Mesothelial cell of epicardium (in vitro differentiated cells): Measurements from ENCODE around the gene RYR1. TPM values are rescaled to one million over a fixed set of nuclear protein-coding genes. Genes with fewer than 3 reads are reported as not detected.
"Not testable (repeated sequence)": the region's sequence is repeated elsewhere in the genome, so short reads cannot be mapped to it uniquely, and the experiment has no call there.

Experiments used
- DNase-seq, 2 experiments: peaks; one replicate each; pipeline ENCODE4 v3.0.0; 2021; ENCODE audit warnings: low spot score in 2 of 2; ENCODE audit not compliant: unreplicated experiment in 2 of 2
- H3K27ac Mint-ChIP-seq: 2 replicates; pipeline ENCODE4 v1.8.0; 2021; ENCODE audit warnings: mixed read lengths
- H3K27me3 Mint-ChIP-seq: 2 replicates; pipeline ENCODE4 v1.8.0; 2021; ENCODE audit warnings: low read depth, mixed read lengths
- H3K36me3 Mint-ChIP-seq: 2 replicates; pipeline ENCODE4 v1.8.0; 2021; ENCODE audit warnings: mixed read lengths
- H3K4me1 Mint-ChIP-seq: 2 replicates; pipeline ENCODE4 v1.8.0; 2021; ENCODE audit warnings: mixed read lengths
- H3K4me3 Mint-ChIP-seq: 2 replicates; pipeline ENCODE4 v1.8.0; 2021; ENCODE audit warnings: mild to moderate bottlenecking, moderate library complexity, mixed read lengths
- H3K9me3 Mint-ChIP-seq: 2 replicates; pipeline ENCODE4 v1.8.0; 2021; ENCODE audit warnings: mixed read lengths
- CTCF ChIP-seq: fragments of 200-600 bp; sonication (generic); IDR thresholded peaks from one replicate; pipeline ENCODE4 v1.5.0; 2021; ENCODE audit warnings: antibody characterized with exemption; ENCODE audit not compliant: unreplicated experiment
- total RNA-seq: library from RNA; stranded (reverse); gene quantifications from 3 replicates; pipeline ENCODE4 v1.2.1, GENCODE V29; 2021

Gene RYR1
- total RNA-seq, 1 donor from 2014 or later, result 0.27 TPM

GRCh38 chr19:38411041-38411712, 22.3 kb upstream of the RYR1 start:
- no peaks in the 10 kb centered on the region for H3K9me3 Mint-ChIP-seq
- TF ChIP-seq CTCF, result no peak
- DNase-seq, result no peak
- no peak overlapping the region for H3K4me3 Mint-ChIP-seq
- H3K36me3 Mint-ChIP-seq, result peaks cover 8% of the 10 kb centered on the region
- peaks cover 3% of the 10 kb centered on the region for H3K4me1 Mint-ChIP-seq
- H3K27ac Mint-ChIP-seq, result no peak overlapping the region
- no peaks in the 10 kb centered on the region for H3K27me3 Mint-ChIP-seq

DNA sequence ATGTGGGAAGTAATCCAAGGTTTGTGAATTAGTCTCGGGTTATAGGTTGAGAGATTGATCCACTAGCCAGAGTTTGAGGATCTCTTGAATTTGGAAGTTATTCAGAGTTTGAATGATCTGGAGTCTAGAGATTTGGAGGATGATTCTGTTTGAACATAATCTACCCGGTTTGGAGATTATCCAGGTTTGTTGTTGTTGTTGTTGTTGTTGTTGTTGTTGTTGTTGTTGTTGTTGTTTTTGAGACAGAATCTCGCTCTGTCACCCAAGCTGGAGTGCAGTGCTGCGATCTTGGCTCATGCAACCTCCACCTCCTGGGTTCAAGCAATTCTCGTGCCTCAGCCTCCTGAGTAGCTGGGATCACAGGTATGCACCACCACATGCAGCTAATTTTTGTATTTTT, 21.6 kb upstream of the RYR1 start:
- not testable (repeated sequence) for H3K9me3 Mint-ChIP-seq, DNase-seq, H3K27me3 Mint-ChIP-seq, H3K27ac Mint-ChIP-seq, H3K4me1 Mint-ChIP-seq, H3K4me3 Mint-ChIP-seq, H3K36me3 Mint-ChIP-seq

GRCh38 chr19:38412491-38412890, 21.0 kb upstream of the RYR1 start:
- DNase-seq, result no peak
- no peak overlapping the region for H3K4me3 Mint-ChIP-seq
- no peak overlapping the region for H3K27ac Mint-ChIP-seq
- no peaks in the 10 kb centered on the region for H3K9me3 Mint-ChIP-seq
- TF ChIP-seq CTCF, result no peak
- H3K27me3 Mint-ChIP-seq, result peaks cover 6% of the 10 kb centered on the region
- H3K36me3 Mint-ChIP-seq, result peaks cover 5% of the 10 kb centered on the region
- peaks cover 8% of the 10 kb centered on the region for H3K4me1 Mint-ChIP-seq

DNA sequence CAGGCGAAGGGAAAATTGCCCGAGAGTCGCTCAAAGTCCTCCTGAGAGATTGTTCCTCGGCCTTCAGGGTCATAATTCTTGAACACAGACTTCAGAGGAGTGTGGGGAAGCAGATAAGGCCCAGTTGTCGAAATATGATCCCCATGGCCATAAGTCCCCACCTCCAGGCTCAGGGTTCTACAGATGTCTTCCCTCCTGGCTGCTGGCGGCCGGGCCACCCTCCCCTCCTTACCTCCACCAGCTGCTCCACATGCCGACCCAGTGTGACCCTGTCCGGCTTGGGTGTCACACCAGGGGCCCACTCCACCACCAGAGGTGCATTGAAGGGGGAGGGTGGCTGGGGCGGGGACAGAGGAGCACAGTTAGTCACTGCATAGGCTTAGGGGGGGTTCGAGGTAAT, 20.5 kb upstream of the RYR1 start:
- Mint-ChIP-seq H3K27ac (no peak overlapping the region), H3K4me3 (no peak overlapping the region), H3K4me1 (peaks cover 13% of the 10 kb centered on the region), H3K27me3 (peaks cover 11% of the 10 kb centered on the region), H3K9me3 (no peaks in the 10 kb centered on the region), H3K36me3 (peaks cover 3% of the 10 kb centered on the region)
- no peak for DNase-seq
- no peak for TF ChIP-seq CTCF

GRCh38 chr19:38413416-38413815, 20.1 kb upstream of the RYR1 start:
- no peak for DNase-seq
- H3K4me3 Mint-ChIP-seq, result no peak overlapping the region
- H3K27me3 Mint-ChIP-seq, result peaks cover 14% of the 10 kb centered on the region
- no peak overlapping the region for H3K27ac Mint-ChIP-seq
- peaks cover 15% of the 10 kb centered on the region for H3K4me1 Mint-ChIP-seq
- TF ChIP-seq CTCF, result no peak
- H3K9me3 Mint-ChIP-seq, result no peaks in the 10 kb centered on the region
- H3K36me3 Mint-ChIP-seq, result peaks cover 2% of the 10 kb centered on the region

GRCh38 chr19:38417146-38417543, 16.3 kb upstream of the RYR1 start:
- no peak for TF ChIP-seq CTCF
- no peak for DNase-seq
- H3K4me3 Mint-ChIP-seq, result peak overlapping the region; percentile 70
- no peaks in the 10 kb centered on the region for H3K36me3 Mint-ChIP-seq
- peaks cover 12% of the 10 kb centered on the region for H3K4me1 Mint-ChIP-seq
- H3K27ac Mint-ChIP-seq, result no peak overlapping the region
- H3K27me3 Mint-ChIP-seq, result peaks cover 33% of the 10 kb centered on the region
- H3K9me3 Mint-ChIP-seq, result no peaks in the 10 kb centered on the region
